K562 (cell line): Measurements from ENCODE around the gene MYRIP. TPM values are rescaled to one million over a fixed set of nuclear protein-coding genes. Genes with fewer than 3 reads are reported as not detected.

Source experiments
- ATAC-seq: fragments of 200-7000 bp; cut with Tn5 transposase; 3 replicates; pipeline ENCODE4 v1.9.1; 2020; ENCODE audit warnings: moderate library complexity
- BruUV-seq: library from RNA; stranded (reverse); fragments of 400-500 nt; replicated peaks from 2 replicates; lab custom pipeline; 2021; lab: Mats Ljungman, UMichigan
- CTCF ChIA-PET: fragments of 300-600 bp; formaldehyde crosslinking; extraction: SDS; loops from one replicate; lab custom pipeline; 2021; ENCODE audit warnings: low intra/inter-chr PET ratio; lab: Yijun Ruan, JAX
- POLR2A ChIA-PET: fragments of 300-600, 350-650 bp; sonication (Branson Sonifier 250); formaldehyde crosslinking; extraction: SDS; loops from one replicate; lab custom pipeline; 2021; ENCODE audit warnings: antibody characterized with exemption, inconsistent platforms; lab: Yijun Ruan, JAX
- DNase-seq, 4 experiments: peaks; one replicate each; pipeline versions ENCODE4 v3.0.0 to v3.0.0-alpha.2; 2011 to 2018; ENCODE audit warnings: low spot score in 3 of 4, mixed read lengths in 3 of 4; ENCODE audit errors: extremely low read depth in 1 of 4
- FAIRE-seq: peaks from 2 replicates; lab custom pipeline; 2011; peaks lifted over from hg19 to GRCh38; lab: Jason Lieb, UNC
- H2AFZ ChIP-seq: 2 replicates; pipeline ENCODE4 v1.6.0; 2011; ENCODE audit warnings: low read depth, low read length, control low read depth, inconsistent platforms
- H3K27ac ChIP-seq: fragments of 200-600 bp; 3 replicates; pipeline ENCODE4 v1.8.0; 2011; ENCODE audit warnings: low read depth, mild to moderate bottlenecking, control low read depth, inconsistent platforms, low read length, moderate library complexity, mixed read lengths; ENCODE audit errors: extremely low read depth
- H3K27me3 ChIP-seq, 2 experiments: fragments of 300-600 bp in 1 of 2; 2 replicates in 1 of 2; 3 replicates in 1 of 2; pipeline versions ENCODE4 v1.6.0 to v1.8.0; 2011; ENCODE audit warnings: inconsistent platforms in 2 of 2, low read length in 2 of 2, mild to moderate bottlenecking in 1 of 2, mixed read lengths in 1 of 2, moderate library complexity in 1 of 2; ENCODE audit not compliant: control insufficient read depth in 2 of 2, insufficient read depth in 2 of 2
- H3K36me3 ChIP-seq: fragments of 300-600 bp; 3 replicates; pipeline ENCODE4 v1.8.0; 2011; ENCODE audit warnings: mild to moderate bottlenecking, low read length, inconsistent platforms; ENCODE audit not compliant: control insufficient read depth, insufficient read depth
- H3K4me1 ChIP-seq, 2 experiments: fragments of 200-600 bp in 1 of 2; replicated peaks in 1 of 2; 2 replicates in 1 of 2; 3 replicates in 1 of 2; pipeline versions ENCODE4 v1.5.1 to v1.8.0; 2011; ENCODE audit warnings: inconsistent platforms in 2 of 2, low read length in 2 of 2, mild to moderate bottlenecking in 1 of 2, mixed read lengths in 1 of 2, moderate library complexity in 1 of 2; ENCODE audit not compliant: control insufficient read depth in 2 of 2, insufficient read depth in 2 of 2
- H3K4me2 ChIP-seq: 2 replicates; pipeline ENCODE4 v1.6.1; 2011; ENCODE audit warnings: low read length, control low read depth, inconsistent platforms, mixed read lengths; ENCODE audit not compliant: insufficient read depth
- H3K4me3 ChIP-seq: fragments of 200-600 bp; sonication (generic), shearing (Covaris generic); 2 replicates; pipeline ENCODE4 v1.5.1; 2016; ENCODE audit warnings: control low read depth, inconsistent platforms
- H3K79me2 ChIP-seq: fragments of 200-600 bp; 3 replicates; pipeline ENCODE4 v1.8.0; 2011; ENCODE audit warnings: low read length, inconsistent platforms; ENCODE audit not compliant: control insufficient read depth, insufficient read depth
- H3K9ac ChIP-seq, 2 experiments: 2 replicates each; pipeline versions ENCODE4 v1.6.0 to v1.6.1; 2011; ENCODE audit warnings: low read depth in 2 of 2, low read length in 2 of 2, control low read depth in 1 of 2, inconsistent platforms in 1 of 2, mild to moderate bottlenecking in 1 of 2, mixed read lengths in 1 of 2; ENCODE audit not compliant: insufficient read depth in 1 of 2
- H3K9me1 ChIP-seq: one replicate; pipeline ENCODE4 v1.6.0; 2011; ENCODE audit warnings: inconsistent platforms, mild to moderate bottlenecking, low read length, moderate library complexity; ENCODE audit not compliant: control insufficient read depth, insufficient read depth
- H3K9me3 ChIP-seq: replicated peaks from 2 replicates; pipeline ENCODE4 v1.5.1; 2011; ENCODE audit warnings: low read depth, low read length, inconsistent platforms; ENCODE audit not compliant: control insufficient read depth, insufficient read depth
- H4K20me1 ChIP-seq: replicated peaks from 2 replicates; pipeline ENCODE4 v1.6.1; 2011; ENCODE audit warnings: low read length, inconsistent platforms, mixed read lengths; ENCODE audit not compliant: control insufficient read depth, insufficient read depth
- CREB1 ChIP-seq, 2 experiments: sonication (generic) in 1 of 2; formaldehyde crosslinking in 1 of 2; IDR thresholded peaks; 2 replicates each; pipeline versions ENCODE4 v1.6.1 to v1.8.0; 2012 to 2022; ENCODE audit warnings: inconsistent platforms in 1 of 2, mild to moderate bottlenecking in 1 of 2, missing genetic modification reagents in 1 of 2, moderate library complexity in 1 of 2
- HDAC2 ChIP-seq: fragments of 450-650 bp; IDR thresholded peaks from 2 replicates; pipeline ENCODE4 v1.6.1; 2016; ENCODE audit warnings: mild to moderate bottlenecking
- KDM1A ChIP-seq, 2 experiments: fragments of 450-650 bp; IDR thresholded peaks; 2 replicates each; pipeline ENCODE4 v1.6.1; 2016; ENCODE audit warnings: mild to moderate bottlenecking in 2 of 2
- KHSRP ChIP-seq: fragments of 450-650 bp; IDR thresholded peaks from 2 replicates; pipeline ENCODE4 v1.6.1; 2017
- KLF13 ChIP-seq: fragments of 450-650 bp; IDR thresholded peaks from 2 replicates; pipeline ENCODE4 v1.6.1; 2016; ENCODE audit warnings: missing genetic modification characterization, low read depth, mild to moderate bottlenecking, missing compliant biosample characterization, moderate library complexity, borderline replicate concordance
- POU5F1 ChIP-seq: fragments of 150-350 bp; IDR thresholded peaks from 2 replicates; pipeline ENCODE4 v1.6.1; 2014; ENCODE audit warnings: borderline replicate concordance, low read length, low read depth, mild to moderate bottlenecking; ENCODE audit not compliant: partially characterized antibody
- RFX7 ChIP-seq: fragments of 250-450 bp; sonication (Bioruptor Pico); IDR thresholded peaks from 2 replicates; pipeline ENCODE4 v1.5.1; 2021; ENCODE audit warnings: mild to moderate bottlenecking
- SRSF9 ChIP-seq: fragments of 200-400 bp; formaldehyde crosslinking; IDR thresholded peaks from 2 replicates; pipeline ENCODE4 v1.6.1; 2017; ENCODE audit warnings: low read depth, low read length, borderline replicate concordance
- ZFP30 ChIP-seq: fragments of 250-450 bp; sonication (Bioruptor Pico); IDR thresholded peaks from 2 replicates; pipeline ENCODE4 v1.8.0; 2022; ENCODE audit warnings: moderate library complexity, mild to moderate bottlenecking, inconsistent platforms, borderline replicate concordance
- ZNF311 ChIP-seq: fragments of 250-450 bp; sonication (Bioruptor Pico); IDR thresholded peaks from 2 replicates; pipeline ENCODE4 v1.4.0; 2020; ENCODE audit warnings: mild to moderate bottlenecking, moderate library complexity
- in situ Hi-C: fragments of 300-500 bp; cut with MboI; formaldehyde crosslinking; loops from 4 replicates; pipeline ENCODE4 v1.15.0; 2018; ENCODE audit warnings: inconsistent platforms, mixed read lengths
- intact Hi-C: fragments of 100-400 bp; cut with micrococcal nuclease; formaldehyde crosslinking; loops from 2 replicates; pipeline ENCODE4 v1.14.2; 2022
- polyA plus RNA-seq, 8 experiments: library from polyadenylated mRNA; depleted of rRNA in 4 of 8; stranded (reverse) in 5 of 8; unstranded in 3 of 8; fragments of >200 nt; fragmentation: Nextera tagmentation in 2 of 8; fragmentation: Illumina TruSeq in 1 of 8; extraction: Ambion mirVana in 2 of 8; extraction: Trizol in 1 of 8; gene quantifications; 2 replicates each; pipeline versions ENCODE4 v1.2.1 to v1.2.3, GENCODE V29; 2011 to 2014; ENCODE audit warnings: inconsistent platforms in 1 of 8, missing spikeins in 1 of 8
- total RNA-seq, 7 experiments: library from RNA; depleted of rRNA in 6 of 7; stranded (reverse); fragments of >200 nt in 6 of 7; fragmentation: Illumina TruSeq in 2 of 7; extraction: Trizol in 2 of 7; gene quantifications; 2 replicates each; pipeline versions ENCODE4 v1.2.1 to v1.2.3, GENCODE V29; 2011 to 2021; ENCODE audit warnings: low replicate concordance in 1 of 7
- TF ChIP-seq, protein P1 (sequence below): sonication (generic); formaldehyde crosslinking; IDR thresholded peaks from 2 replicates; pipeline ENCODE4 v1.5.0; 2020; ENCODE audit warnings: missing genetic modification reagents
- TF ChIP-seq, protein P2 (sequence below): fragments of 450-650 bp; IDR thresholded peaks from 2 replicates; pipeline ENCODE4 v1.6.1; 2016; ENCODE audit warnings: missing biosample characterization, missing genetic modification characterization
- TF ChIP-seq, protein P3 (sequence below): fragments of 200-800 bp; sonication (Bioruptor generic); IDR thresholded peaks from 2 replicates; pipeline ENCODE4 v1.6.1; 2017; ENCODE audit warnings: missing genetic modification characterization, missing compliant biosample characterization
- TF ChIP-seq, protein P4 (sequence below): sonication (generic); formaldehyde crosslinking; IDR thresholded peaks from 2 replicates; pipeline ENCODE4 v1.8.0; 2022; ENCODE audit warnings: mild to moderate bottlenecking, missing genetic modification reagents

Gene MYRIP
- total and polyA plus RNA-seq, 9 of the 15 experiments (the other 6 are each of a cell fraction or from before 2014, with no cell fraction given): 0.03 to 0.12 TPM; not detected in 7

DNA sequence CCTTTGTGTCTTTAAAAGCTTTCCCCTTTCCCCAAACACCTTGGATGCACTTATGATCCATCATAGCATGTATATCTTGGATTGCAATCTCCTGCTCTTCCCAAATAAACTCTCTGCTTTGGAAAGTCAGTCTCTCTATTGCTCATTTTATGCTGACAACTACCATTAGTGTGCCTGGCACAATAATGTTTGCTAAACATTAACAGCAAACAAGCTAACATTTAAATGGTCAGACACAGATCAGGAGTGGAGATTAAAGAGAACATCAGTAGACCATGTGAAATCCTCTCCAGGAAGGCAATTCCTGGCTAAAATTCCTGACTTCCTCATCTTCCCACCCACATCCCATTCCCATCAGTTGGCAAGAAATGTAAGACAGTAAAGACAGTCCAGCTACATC, 455.8 kb downstream of the MYRIP start:
- POLR2A ChIA-PET: interaction anchor here (0.9 to 1.5 kb wide), 2 partner anchors 9 to 43 kb away, joined by 3 to 4 read pairs; no protein-coding TSS in a partner anchor

More for the DNA sequence above, 455.8 kb downstream of the MYRIP start:
- no peaks in the 10 kb centered on the region for H3K9me3 ChIP-seq
- FAIRE-seq: no peak
- CTCF ChIA-PET: no interaction called here
- H3K36me3 ChIP-seq: no peaks in the 10 kb centered on the region
- TF ChIP-seq ZNF311 (CRISPR knock-in tag) (no peak), KDM1A (IDR thresholded peaks at IDR 0.05) (no peak), SRSF9 (no peak), ZFP30 (no peak), CREB1 (IDR thresholded peaks at IDR 0.05) (no peak), CREB1 (CRISPR knock-in tag; IDR thresholded peaks at IDR 0.05) (no peak), KLF13 (tag) (no peak), POU5F1 (no peak), KHSRP (no peak), RFX7 (CRISPR knock-in tag) (no peak), HDAC2 (no peak)
- TF ChIP-seq, protein P1, sequence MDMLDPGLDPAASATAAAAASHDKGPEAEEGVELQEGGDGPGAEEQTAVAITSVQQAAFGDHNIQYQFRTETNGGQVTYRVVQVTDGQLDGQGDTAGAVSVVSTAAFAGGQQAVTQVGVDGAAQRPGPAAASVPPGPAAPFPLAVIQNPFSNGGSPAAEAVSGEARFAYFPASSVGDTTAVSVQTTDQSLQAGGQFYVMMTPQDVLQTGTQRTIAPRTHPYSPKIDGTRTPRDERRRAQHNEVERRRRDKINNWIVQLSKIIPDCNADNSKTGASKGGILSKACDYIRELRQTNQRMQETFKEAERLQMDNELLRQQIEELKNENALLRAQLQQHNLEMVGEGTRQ (CRISPR knock-in tag): no peak
- TF ChIP-seq, protein P2, sequence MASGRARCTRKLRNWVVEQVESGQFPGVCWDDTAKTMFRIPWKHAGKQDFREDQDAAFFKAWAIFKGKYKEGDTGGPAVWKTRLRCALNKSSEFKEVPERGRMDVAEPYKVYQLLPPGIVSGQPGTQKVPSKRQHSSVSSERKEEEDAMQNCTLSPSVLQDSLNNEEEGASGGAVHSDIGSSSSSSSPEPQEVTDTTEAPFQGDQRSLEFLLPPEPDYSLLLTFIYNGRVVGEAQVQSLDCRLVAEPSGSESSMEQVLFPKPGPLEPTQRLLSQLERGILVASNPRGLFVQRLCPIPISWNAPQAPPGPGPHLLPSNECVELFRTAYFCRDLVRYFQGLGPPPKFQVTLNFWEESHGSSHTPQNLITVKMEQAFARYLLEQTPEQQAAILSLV: no peak
- TF ChIP-seq, protein P3, sequence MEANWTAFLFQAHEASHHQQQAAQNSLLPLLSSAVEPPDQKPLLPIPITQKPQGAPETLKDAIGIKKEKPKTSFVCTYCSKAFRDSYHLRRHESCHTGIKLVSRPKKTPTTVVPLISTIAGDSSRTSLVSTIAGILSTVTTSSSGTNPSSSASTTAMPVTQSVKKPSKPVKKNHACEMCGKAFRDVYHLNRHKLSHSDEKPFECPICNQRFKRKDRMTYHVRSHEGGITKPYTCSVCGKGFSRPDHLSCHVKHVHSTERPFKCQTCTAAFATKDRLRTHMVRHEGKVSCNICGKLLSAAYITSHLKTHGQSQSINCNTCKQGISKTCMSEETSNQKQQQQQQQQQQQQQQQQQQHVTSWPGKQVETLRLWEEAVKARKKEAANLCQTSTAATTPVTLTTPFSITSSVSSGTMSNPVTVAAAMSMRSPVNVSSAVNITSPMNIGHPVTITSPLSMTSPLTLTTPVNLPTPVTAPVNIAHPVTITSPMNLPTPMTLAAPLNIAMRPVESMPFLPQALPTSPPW: no peak
- TF ChIP-seq, protein P4, sequence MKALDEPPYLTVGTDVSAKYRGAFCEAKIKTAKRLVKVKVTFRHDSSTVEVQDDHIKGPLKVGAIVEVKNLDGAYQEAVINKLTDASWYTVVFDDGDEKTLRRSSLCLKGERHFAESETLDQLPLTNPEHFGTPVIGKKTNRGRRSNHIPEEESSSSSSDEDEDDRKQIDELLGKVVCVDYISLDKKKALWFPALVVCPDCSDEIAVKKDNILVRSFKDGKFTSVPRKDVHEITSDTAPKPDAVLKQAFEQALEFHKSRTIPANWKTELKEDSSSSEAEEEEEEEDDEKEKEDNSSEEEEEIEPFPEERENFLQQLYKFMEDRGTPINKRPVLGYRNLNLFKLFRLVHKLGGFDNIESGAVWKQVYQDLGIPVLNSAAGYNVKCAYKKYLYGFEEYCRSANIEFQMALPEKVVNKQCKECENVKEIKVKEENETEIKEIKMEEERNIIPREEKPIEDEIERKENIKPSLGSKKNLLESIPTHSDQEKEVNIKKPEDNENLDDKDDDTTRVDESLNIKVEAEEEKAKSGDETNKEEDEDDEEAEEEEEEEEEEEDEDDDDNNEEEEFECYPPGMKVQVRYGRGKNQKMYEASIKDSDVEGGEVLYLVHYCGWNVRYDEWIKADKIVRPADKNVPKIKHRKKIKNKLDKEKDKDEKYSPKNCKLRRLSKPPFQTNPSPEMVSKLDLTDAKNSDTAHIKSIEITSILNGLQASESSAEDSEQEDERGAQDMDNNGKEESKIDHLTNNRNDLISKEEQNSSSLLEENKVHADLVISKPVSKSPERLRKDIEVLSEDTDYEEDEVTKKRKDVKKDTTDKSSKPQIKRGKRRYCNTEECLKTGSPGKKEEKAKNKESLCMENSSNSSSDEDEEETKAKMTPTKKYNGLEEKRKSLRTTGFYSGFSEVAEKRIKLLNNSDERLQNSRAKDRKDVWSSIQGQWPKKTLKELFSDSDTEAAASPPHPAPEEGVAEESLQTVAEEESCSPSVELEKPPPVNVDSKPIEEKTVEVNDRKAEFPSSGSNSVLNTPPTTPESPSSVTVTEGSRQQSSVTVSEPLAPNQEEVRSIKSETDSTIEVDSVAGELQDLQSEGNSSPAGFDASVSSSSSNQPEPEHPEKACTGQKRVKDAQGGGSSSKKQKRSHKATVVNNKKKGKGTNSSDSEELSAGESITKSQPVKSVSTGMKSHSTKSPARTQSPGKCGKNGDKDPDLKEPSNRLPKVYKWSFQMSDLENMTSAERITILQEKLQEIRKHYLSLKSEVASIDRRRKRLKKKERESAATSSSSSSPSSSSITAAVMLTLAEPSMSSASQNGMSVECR: no peak
- TF ChIP-seq, all 486 proteins: peak for 0
- Histone ChIP-seq H3K4me2 (no peak overlapping the region), H3K4me1 (no peaks in the 10 kb centered on the region; a peak in 2 of 5 replicates), H3K9me1 (no peaks in the 10 kb centered on the region), H3K4me3 (no peak overlapping the region), H3K9ac (no peak overlapping the region), H3K27me3 (peaks cover 0 to 4% of the 10 kb centered on the region in 2 experiments; a peak in 1 of 5 replicates), H4K20me1 (no peaks in the 10 kb centered on the region), H3K27ac (no peak overlapping the region), H3K79me2 (no peaks in the 10 kb centered on the region), H2AFZ (no peak overlapping the region)
- in situ Hi-C loops: no loop called here
- BruUV-seq: no TSS peak
- intact Hi-C loops: no loop called here
- no peak for ATAC-seq
- no peak for DNase-seq
